ENCODE data around the gene MTX1. TPM values are rescaled to one million over a fixed set of nuclear protein-coding genes. Genes with fewer than 3 reads are reported as not detected.

Gene MTX1
- total and polyA plus RNA-seq, 9 of the 15 experiments (the other 6 are each of a cell fraction or from before 2014, with no cell fraction given), result 29.1 to 98.4 (median 66.9) TPM

DNA sequence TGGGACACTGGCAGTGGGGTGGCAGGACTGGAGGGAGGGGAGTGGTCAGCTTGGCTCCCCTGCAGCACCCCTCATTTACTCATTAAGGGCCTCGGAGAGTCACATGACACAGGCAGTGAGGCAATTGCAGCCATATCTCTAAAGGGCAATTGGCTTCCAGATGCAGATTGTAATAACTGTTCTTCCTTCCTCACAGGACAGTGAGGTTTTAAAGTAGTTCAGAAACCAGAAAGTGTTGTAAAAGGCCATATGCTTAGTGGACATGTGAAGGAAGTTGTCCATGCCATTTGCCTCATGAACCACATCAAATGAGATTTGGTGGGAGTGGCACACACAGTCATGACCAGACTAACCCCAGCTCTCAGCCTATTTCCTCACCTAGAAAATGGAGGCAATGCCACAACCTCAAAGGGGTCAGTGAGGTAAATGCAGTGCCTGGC lies 11.1 kb downstream of the MTX1 start (continued):
- TF ChIP-seq GATAD2A (IDR thresholded peaks at IDR 0.05), result no peak
- TF ChIP-seq RBM17 (IDR thresholded peaks at IDR 0.05; ENCODE audit: borderline replicate concordance, low read depth, low read length), result no peak
- TF ChIP-seq U2AF1 (optimal IDR thresholded peaks at IDR 0.05; ENCODE audit: low read depth, low read length), result no peak
- TF ChIP-seq, protein P1, sequence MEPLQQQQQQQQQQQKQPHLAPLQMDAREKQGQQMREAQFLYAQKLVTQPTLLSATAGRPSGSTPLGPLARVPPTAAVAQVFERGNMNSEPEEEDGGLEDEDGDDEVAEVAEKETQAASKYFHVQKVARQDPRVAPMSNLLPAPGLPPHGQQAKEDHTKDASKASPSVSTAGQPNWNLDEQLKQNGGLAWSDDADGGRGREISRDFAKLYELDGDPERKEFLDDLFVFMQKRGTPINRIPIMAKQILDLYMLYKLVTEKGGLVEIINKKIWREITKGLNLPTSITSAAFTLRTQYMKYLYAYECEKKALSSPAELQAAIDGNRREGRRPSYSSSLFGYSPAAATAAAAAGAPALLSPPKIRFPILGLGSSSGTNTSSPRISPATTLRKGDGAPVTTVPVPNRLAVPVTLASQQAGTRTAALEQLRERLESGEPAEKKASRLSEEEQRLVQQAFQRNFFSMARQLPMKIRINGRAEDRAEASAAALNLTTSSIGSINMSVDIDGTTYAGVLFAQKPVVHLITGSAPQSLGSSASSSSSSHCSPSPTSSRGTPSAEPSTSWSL (CRISPR knock-in tag; IDR thresholded peaks at IDR 0.05; ENCODE audit: borderline replicate concordance), result no peak
- TF ChIP-seq NR1H2 (CRISPR knock-in tag; IDR thresholded peaks at IDR 0.05), result no peak
- no peak for TF ChIP-seq ZNF146 (CRISPR knock-in tag; IDR thresholded peaks at IDR 0.05; ENCODE audit: unreplicated experiment)
- TF ChIP-seq NR2C1 (IDR thresholded peaks at IDR 0.05), result peak; percentile 61; the same call in 1 of the 2 replicates
- peak; percentile 44; the same call in 1 of the 2 replicates for TF ChIP-seq NR2C1 (tag; IDR thresholded peaks at IDR 0.05)
- TF ChIP-seq TEAD1 (CRISPR knock-in tag; IDR thresholded peaks at IDR 0.05), result 0 out of 4 replicates have a peak, but pooled peaks of 1 of the 2 experiments have one; percentile 8
- TF ChIP-seq, protein P2, sequence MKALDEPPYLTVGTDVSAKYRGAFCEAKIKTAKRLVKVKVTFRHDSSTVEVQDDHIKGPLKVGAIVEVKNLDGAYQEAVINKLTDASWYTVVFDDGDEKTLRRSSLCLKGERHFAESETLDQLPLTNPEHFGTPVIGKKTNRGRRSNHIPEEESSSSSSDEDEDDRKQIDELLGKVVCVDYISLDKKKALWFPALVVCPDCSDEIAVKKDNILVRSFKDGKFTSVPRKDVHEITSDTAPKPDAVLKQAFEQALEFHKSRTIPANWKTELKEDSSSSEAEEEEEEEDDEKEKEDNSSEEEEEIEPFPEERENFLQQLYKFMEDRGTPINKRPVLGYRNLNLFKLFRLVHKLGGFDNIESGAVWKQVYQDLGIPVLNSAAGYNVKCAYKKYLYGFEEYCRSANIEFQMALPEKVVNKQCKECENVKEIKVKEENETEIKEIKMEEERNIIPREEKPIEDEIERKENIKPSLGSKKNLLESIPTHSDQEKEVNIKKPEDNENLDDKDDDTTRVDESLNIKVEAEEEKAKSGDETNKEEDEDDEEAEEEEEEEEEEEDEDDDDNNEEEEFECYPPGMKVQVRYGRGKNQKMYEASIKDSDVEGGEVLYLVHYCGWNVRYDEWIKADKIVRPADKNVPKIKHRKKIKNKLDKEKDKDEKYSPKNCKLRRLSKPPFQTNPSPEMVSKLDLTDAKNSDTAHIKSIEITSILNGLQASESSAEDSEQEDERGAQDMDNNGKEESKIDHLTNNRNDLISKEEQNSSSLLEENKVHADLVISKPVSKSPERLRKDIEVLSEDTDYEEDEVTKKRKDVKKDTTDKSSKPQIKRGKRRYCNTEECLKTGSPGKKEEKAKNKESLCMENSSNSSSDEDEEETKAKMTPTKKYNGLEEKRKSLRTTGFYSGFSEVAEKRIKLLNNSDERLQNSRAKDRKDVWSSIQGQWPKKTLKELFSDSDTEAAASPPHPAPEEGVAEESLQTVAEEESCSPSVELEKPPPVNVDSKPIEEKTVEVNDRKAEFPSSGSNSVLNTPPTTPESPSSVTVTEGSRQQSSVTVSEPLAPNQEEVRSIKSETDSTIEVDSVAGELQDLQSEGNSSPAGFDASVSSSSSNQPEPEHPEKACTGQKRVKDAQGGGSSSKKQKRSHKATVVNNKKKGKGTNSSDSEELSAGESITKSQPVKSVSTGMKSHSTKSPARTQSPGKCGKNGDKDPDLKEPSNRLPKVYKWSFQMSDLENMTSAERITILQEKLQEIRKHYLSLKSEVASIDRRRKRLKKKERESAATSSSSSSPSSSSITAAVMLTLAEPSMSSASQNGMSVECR (CRISPR knock-in tag; IDR thresholded peaks at IDR 0.05), result 0 out of 2 replicates have a peak, but pooled peaks have one; percentile 31
- TF ChIP-seq NFXL1 (CRISPR knock-in tag; IDR thresholded peaks at IDR 0.05), result no peak
- TF ChIP-seq, protein P3, sequence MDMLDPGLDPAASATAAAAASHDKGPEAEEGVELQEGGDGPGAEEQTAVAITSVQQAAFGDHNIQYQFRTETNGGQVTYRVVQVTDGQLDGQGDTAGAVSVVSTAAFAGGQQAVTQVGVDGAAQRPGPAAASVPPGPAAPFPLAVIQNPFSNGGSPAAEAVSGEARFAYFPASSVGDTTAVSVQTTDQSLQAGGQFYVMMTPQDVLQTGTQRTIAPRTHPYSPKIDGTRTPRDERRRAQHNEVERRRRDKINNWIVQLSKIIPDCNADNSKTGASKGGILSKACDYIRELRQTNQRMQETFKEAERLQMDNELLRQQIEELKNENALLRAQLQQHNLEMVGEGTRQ (CRISPR knock-in tag; IDR thresholded peaks at IDR 0.05), result peak; percentile 95
- TF ChIP-seq, protein P4, sequence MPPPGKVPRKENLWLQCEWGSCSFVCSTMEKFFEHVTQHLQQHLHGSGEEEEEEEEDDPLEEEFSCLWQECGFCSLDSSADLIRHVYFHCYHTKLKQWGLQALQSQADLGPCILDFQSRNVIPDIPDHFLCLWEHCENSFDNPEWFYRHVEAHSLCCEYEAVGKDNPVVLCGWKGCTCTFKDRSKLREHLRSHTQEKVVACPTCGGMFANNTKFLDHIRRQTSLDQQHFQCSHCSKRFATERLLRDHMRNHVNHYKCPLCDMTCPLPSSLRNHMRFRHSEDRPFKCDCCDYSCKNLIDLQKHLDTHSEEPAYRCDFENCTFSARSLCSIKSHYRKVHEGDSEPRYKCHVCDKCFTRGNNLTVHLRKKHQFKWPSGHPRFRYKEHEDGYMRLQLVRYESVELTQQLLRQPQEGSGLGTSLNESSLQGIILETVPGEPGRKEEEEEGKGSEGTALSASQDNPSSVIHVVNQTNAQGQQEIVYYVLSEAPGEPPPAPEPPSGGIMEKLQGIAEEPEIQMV (tag; conservative IDR thresholded peaks at IDR 0.05; ENCODE audit: low read depth), result no peak
- no peak for TF ChIP-seq RBM39 (optimal IDR thresholded peaks at IDR 0.05; ENCODE audit: low read depth, low read length)
- 0 out of 2 replicates have a peak, but pooled peaks have one; percentile 14 for TF ChIP-seq GABPB1 (CRISPR knock-in tag; IDR thresholded peaks at IDR 0.05)
- no peak for TF ChIP-seq LEF1 (IDR thresholded peaks at IDR 0.05)
- peak; percentile 81 for TF ChIP-seq PHF20 (IDR thresholded peaks at IDR 0.05; ENCODE audit: partially characterized antibody)
- no peak for TF ChIP-seq ZNF717 (CRISPR knock-in tag; IDR thresholded peaks at IDR 0.05)
- TF ChIP-seq GABPA (tag; conservative IDR thresholded peaks at IDR 0.05; ENCODE audit: low read depth), result peak; percentile 28
- TF ChIP-seq FOS (IDR thresholded peaks at IDR 0.05; ENCODE audit: extremely low read depth, insufficient read length), result peak; percentile 61
- TF ChIP-seq ETV1 (tag; conservative IDR thresholded peaks at IDR 0.05; ENCODE audit: low read depth), result no peak

Measured in K562 (cell line).